SK-N-SH (cell line): ENCODE results near the gene SLC36A4. TPM values are rescaled to one million over a fixed set of nuclear protein-coding genes. Genes with fewer than 3 reads are reported as not detected.

ENCODE experiments used
- CTCF ChIA-PET: fragments of 300-600, 350-600 bp; formaldehyde crosslinking; extraction: SDS; loops from one replicate; lab custom pipeline; 2021; lab: Yijun Ruan, JAX
- POLR2A ChIA-PET: fragments of 350-600 bp; sonication (Branson Sonifier 250); formaldehyde crosslinking; extraction: SDS; loops from one replicate; lab custom pipeline; 2020; ENCODE audit warnings: antibody characterized with exemption, inconsistent platforms; lab: Yijun Ruan, JAX
- DNase-seq: peaks from one replicate; pipeline ENCODE4 v3.0.0; 2012
- H2AFZ ChIP-seq: fragments of 200-600 bp; sonication (generic); 2 replicates; pipeline ENCODE4 v1.8.1; 2016; ENCODE audit warnings: antibody characterized with exemption, mild to moderate bottlenecking, low read depth
- H3F3A ChIP-seq: fragments of 200-600 bp; sonication (generic); replicated peaks from 2 replicates; pipeline ENCODE3; 2016; ENCODE audit warnings: antibody characterized with exemption, mild to moderate bottlenecking; ENCODE audit not compliant: insufficient read depth
- H3K27ac ChIP-seq, 2 experiments: fragments of 200-500 bp in 1 of 2; fragments of 200-600 bp in 1 of 2; sonication (Bioruptor generic) in 1 of 2; sonication (generic), shearing (Covaris generic) in 1 of 2; 2 replicates each; pipeline versions ENCODE4 v1.5.1 to v1.6.1; 2014 to 2016; ENCODE audit warnings: low read depth in 2 of 2, inconsistent platforms in 1 of 2, low read length in 1 of 2, mild to moderate bottlenecking in 1 of 2, mixed read lengths in 1 of 2
- H3K27me3 ChIP-seq: fragments of 200-600 bp; sonication (generic), shearing (Covaris generic); 2 replicates; pipeline ENCODE4 v1.6.1; 2016; ENCODE audit warnings: mixed run types; ENCODE audit not compliant: insufficient read depth
- H3K36me3 ChIP-seq, 2 experiments: fragments of 200-500 bp in 1 of 2; fragments of 200-600 bp in 1 of 2; sonication (Bioruptor generic) in 1 of 2; sonication (generic) in 1 of 2; replicated peaks in 1 of 2; 2 replicates each; pipeline versions ENCODE3 to v1.5.1; 2014 to 2016; ENCODE audit warnings: low read length in 1 of 2, mild to moderate bottlenecking in 1 of 2; ENCODE audit not compliant: insufficient read depth in 2 of 2, control insufficient read depth in 1 of 2
- H3K4me1 ChIP-seq, 2 experiments: fragments of 200-500 bp in 1 of 2; fragments of 200-600 bp in 1 of 2; sonication (Bioruptor generic) in 1 of 2; sonication (generic), shearing (Covaris generic) in 1 of 2; 2 replicates each; pipeline versions ENCODE4 v1.5.1 to v1.6.1; 2014 to 2016; ENCODE audit warnings: low read depth in 1 of 2, low read length in 1 of 2, mixed run types in 1 of 2; ENCODE audit not compliant: insufficient read depth in 2 of 2, control insufficient read depth in 1 of 2
- H3K4me2 ChIP-seq: fragments of 200-600 bp; sonication (generic), shearing (Covaris generic); 2 replicates; pipeline ENCODE4 v1.6.1; 2017; ENCODE audit warnings: mixed run types
- H3K4me3 ChIP-seq, 2 experiments: fragments of 200-500 bp in 1 of 2; fragments of 200-600 bp in 1 of 2; sonication (Bioruptor generic) in 1 of 2; sonication (generic), shearing (Covaris generic) in 1 of 2; 2 replicates each; pipeline versions ENCODE4 v1.5.1 to v1.8.1; 2014 to 2016; ENCODE audit warnings: low read depth in 2 of 2, inconsistent platforms in 1 of 2, low read length in 1 of 2, mild to moderate bottlenecking in 1 of 2, mixed read lengths in 1 of 2, moderate library complexity in 1 of 2
- H3K79me2 ChIP-seq: fragments of 200-600 bp; sonication (generic); 2 replicates; pipeline ENCODE4 v1.8.1; 2017; ENCODE audit warnings: mild to moderate bottlenecking; ENCODE audit not compliant: insufficient read depth
- H3K9ac ChIP-seq: fragments of 200-600 bp; sonication (generic); 2 replicates; pipeline ENCODE4 v1.6.1; 2017; ENCODE audit warnings: mixed run types
- H3K9me2 ChIP-seq: fragments of 200-600 bp; sonication (generic); 2 replicates; pipeline ENCODE4 v1.6.1; 2017; ENCODE audit warnings: mixed run types
- H3K9me3 ChIP-seq: fragments of 200-600 bp; sonication (generic); 2 replicates; pipeline ENCODE4 v1.6.1; 2017; ENCODE audit warnings: mixed run types, mild to moderate bottlenecking, moderate library complexity
- H4K20me1 ChIP-seq: fragments of 200-600 bp; sonication (generic); 2 replicates; pipeline ENCODE4 v1.6.1; 2017; ENCODE audit warnings: mild to moderate bottlenecking, mixed run types; ENCODE audit not compliant: insufficient read depth
- CHD2 ChIP-seq: fragments of 150-350 bp; IDR thresholded peaks from 2 replicates; pipeline ENCODE4 v1.6.1; 2018; ENCODE audit warnings: low read length; ENCODE audit not compliant: partially characterized antibody
- EP300 ChIP-seq, 2 experiments: IDR thresholded peaks; 2 replicates each; pipeline versions ENCODE4 v1.4.0 to v1.6.1; 2012; ENCODE audit warnings: borderline replicate concordance in 1 of 2, low read depth in 1 of 2, low read length in 1 of 2
- FOXM1 ChIP-seq: IDR thresholded peaks from 2 replicates; pipeline ENCODE4 v1.4.0; 2012; ENCODE audit warnings: low read depth, mild to moderate bottlenecking
- MEF2A ChIP-seq: IDR thresholded peaks from 2 replicates; pipeline ENCODE4 v1.4.0; 2012; ENCODE audit warnings: low read depth, borderline replicate concordance
- NRF1 ChIP-seq: IDR thresholded peaks from 2 replicates; pipeline ENCODE4 v1.6.1; 2012; ENCODE audit warnings: low read depth, mild to moderate bottlenecking, low read length
- RCOR1 ChIP-seq: fragments of 150-350 bp; IDR thresholded peaks from 2 replicates; pipeline ENCODE4 v1.6.1; 2017; ENCODE audit warnings: antibody characterized with exemption, low read length
- RXRA ChIP-seq: IDR thresholded peaks from 2 replicates; pipeline ENCODE4 v1.4.0; 2012; ENCODE audit warnings: low read depth, mild to moderate bottlenecking, borderline replicate concordance
- SMC3 ChIP-seq: IDR thresholded peaks from 2 replicates; pipeline ENCODE4 v1.6.1; 2012; ENCODE audit warnings: low read depth, low read length, improper control_type of control experiment
- TAF1 ChIP-seq: IDR thresholded peaks from 2 replicates; pipeline ENCODE4 v1.6.1; 2012; ENCODE audit warnings: low read depth, mild to moderate bottlenecking, low read length, moderate library complexity, borderline replicate concordance
- TCF12 ChIP-seq: IDR thresholded peaks from 2 replicates; pipeline ENCODE4 v1.4.0; 2012
- USF1 ChIP-seq: IDR thresholded peaks from 2 replicates; pipeline ENCODE4 v1.4.0; 2012; ENCODE audit warnings: low read depth, borderline replicate concordance
- polyA plus RNA-seq, 3 experiments: library from polyadenylated mRNA; depleted of rRNA; stranded (reverse); fragments of >200 nt; gene quantifications; 2 replicates each; pipeline ENCODE4 v1.2.3, GENCODE V29; 2012
- TF ChIP-seq, protein P1 (sequence below): IDR thresholded peaks from 2 replicates; pipeline ENCODE4; 2012
- TF ChIP-seq, protein P2 (sequence below): fragments of 150-350 bp; IDR thresholded peaks from 2 replicates; pipeline ENCODE4 v1.6.1; 2016; ENCODE audit warnings: mild to moderate bottlenecking, low read depth, low read length
- TF ChIP-seq, protein P3 (sequence below): IDR thresholded peaks from 2 replicates; pipeline ENCODE4 v1.4.0; 2012; ENCODE audit warnings: low read depth

The SLC36A4 gene
- polyA plus RNA-seq, 1 of the 3 experiments (the other 2 are of a cell fraction), result 9.7 TPM

- no peak overlapping the region for H3K9ac ChIP-seq
- ChIA-PET POLR2A (no interaction called here), CTCF (interaction anchor here (1.0 to 1.2 kb wide), 4 partner anchors 9 to 93 kb away, joined by 3 to 5 read pairs (median 3); no protein-coding TSS in a partner anchor)
- no peaks in the 10 kb centered on the region for H4K20me1 ChIP-seq
- no peak overlapping the region for H3K4me2 ChIP-seq
- H3F3A ChIP-seq, result peaks cover 4% of the 10 kb centered on the region
- peaks cover 0 to 7% of the 10 kb centered on the region in 2 experiments; a peak in 1 of 4 replicates for H3K4me1 ChIP-seq
- H3K9me2 ChIP-seq, result no peaks in the 10 kb centered on the region
- peaks cover 3% of the 10 kb centered on the region in 2 experiments for H3K36me3 ChIP-seq
- H3K4me3 ChIP-seq, result no peak overlapping the region
- no peaks in the 10 kb centered on the region for H3K9me3 ChIP-seq
- H3K79me2 ChIP-seq, result no peaks in the 10 kb centered on the region
- H3K27ac ChIP-seq, result no peak overlapping the region
- TF ChIP-seq, protein P1, sequence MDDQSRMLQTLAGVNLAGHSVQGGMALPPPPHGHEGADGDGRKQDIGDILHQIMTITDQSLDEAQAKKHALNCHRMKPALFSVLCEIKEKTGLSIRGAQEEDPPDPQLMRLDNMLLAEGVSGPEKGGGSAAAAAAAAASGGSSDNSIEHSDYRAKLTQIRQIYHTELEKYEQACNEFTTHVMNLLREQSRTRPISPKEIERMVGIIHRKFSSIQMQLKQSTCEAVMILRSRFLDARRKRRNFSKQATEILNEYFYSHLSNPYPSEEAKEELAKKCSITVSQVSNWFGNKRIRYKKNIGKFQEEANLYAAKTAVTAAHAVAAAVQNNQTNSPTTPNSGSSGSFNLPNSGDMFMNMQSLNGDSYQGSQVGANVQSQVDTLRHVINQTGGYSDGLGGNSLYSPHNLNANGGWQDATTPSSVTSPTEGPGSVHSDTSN, result peak; percentile 42
- TF ChIP-seq MEF2A (no peak), TCF12 (0 out of 2 replicates have a peak, but pooled peaks have one; percentile 8)
- TF ChIP-seq, protein P2, sequence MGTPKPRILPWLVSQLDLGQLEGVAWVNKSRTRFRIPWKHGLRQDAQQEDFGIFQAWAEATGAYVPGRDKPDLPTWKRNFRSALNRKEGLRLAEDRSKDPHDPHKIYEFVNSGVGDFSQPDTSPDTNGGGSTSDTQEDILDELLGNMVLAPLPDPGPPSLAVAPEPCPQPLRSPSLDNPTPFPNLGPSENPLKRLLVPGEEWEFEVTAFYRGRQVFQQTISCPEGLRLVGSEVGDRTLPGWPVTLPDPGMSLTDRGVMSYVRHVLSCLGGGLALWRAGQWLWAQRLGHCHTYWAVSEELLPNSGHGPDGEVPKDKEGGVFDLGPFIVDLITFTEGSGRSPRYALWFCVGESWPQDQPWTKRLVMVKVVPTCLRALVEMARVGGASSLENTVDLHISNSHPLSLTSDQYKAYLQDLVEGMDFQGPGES, result no peak
- no peaks in the 10 kb centered on the region for H3K27me3 ChIP-seq
- no peak overlapping the region for H2AFZ ChIP-seq
- DNase-seq, result no peak
These were observed 54.0 kb downstream of the SLC36A4 start for GRCh38 chr11:93143800-93144199.

- Histone ChIP-seq H3K36me3 (peaks cover 0 to under 1% of the 10 kb centered on the region in 2 experiments), H3K9ac (no peak overlapping the region), H3K79me2 (no peaks in the 10 kb centered on the region), H3K27ac (no peak overlapping the region), H3K9me3 (no peaks in the 10 kb centered on the region), H3F3A (peaks cover 4% of the 10 kb centered on the region), H3K9me2 (no peaks in the 10 kb centered on the region), H3K4me3 (no peak overlapping the region), H3K27me3 (no peaks in the 10 kb centered on the region), H4K20me1 (no peaks in the 10 kb centered on the region), H2AFZ (no peak overlapping the region), H3K4me2 (no peak overlapping the region), H3K4me1 (peaks cover 0 to 7% of the 10 kb centered on the region in 2 experiments; a peak in 1 of 4 replicates)
- ChIA-PET POLR2A (no interaction called here), CTCF (no interaction called here)
- no peak for TF ChIP-seq RXRA
- no peak for TF ChIP-seq NRF1
- no peak for TF ChIP-seq CHD2
- TF ChIP-seq, protein P3, sequence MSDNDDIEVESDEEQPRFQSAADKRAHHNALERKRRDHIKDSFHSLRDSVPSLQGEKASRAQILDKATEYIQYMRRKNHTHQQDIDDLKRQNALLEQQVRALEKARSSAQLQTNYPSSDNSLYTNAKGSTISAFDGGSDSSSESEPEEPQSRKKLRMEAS, result no peak
- TF ChIP-seq, protein P1, result no peak
- TF ChIP-seq EP300 (IDR thresholded peaks at IDR 0.05; ENCODE audit: borderline replicate concordance in 1 of 2, low read depth in 1 of 2, low read length in 1 of 2), result no peak
- TF ChIP-seq TAF1, result no peak
- TF ChIP-seq RCOR1, result no peak
- no peak for TF ChIP-seq FOXM1
- no peak for TF ChIP-seq MEF2A
- TF ChIP-seq, protein P2, result no peak
- no peak for TF ChIP-seq SMC3
- no peak for TF ChIP-seq USF1
- DNase-seq, result no peak
These were observed 54.6 kb downstream of the SLC36A4 start for GRCh38 chr11:93143186-93143585.
